H1 (cell line): ENCODE data around the gene LYPD6B. TPM values are rescaled to one million over a fixed set of nuclear protein-coding genes. Genes with fewer than 3 reads are reported as not detected.

Experiments
- GTF2F1 ChIP-seq: IDR thresholded peaks from 2 replicates; pipeline ENCODE4 v1.6.1; 2012; ENCODE audit warnings: low read depth, low read length, improper control_type of control experiment, borderline replicate concordance
- HDAC2 ChIP-seq, 2 experiments: fragments of 300-600 bp in 1 of 2; sonication (generic) in 1 of 2; IDR thresholded peaks; 2 replicates each; pipeline ENCODE4 v1.6.1; 2011 to 2012; ENCODE audit warnings: low read depth in 2 of 2, low read length in 2 of 2, mild to moderate bottlenecking in 2 of 2, moderate library complexity in 2 of 2, borderline replicate concordance in 1 of 2, inconsistent platforms in 1 of 2
- polyA plus RNA-seq, 7 experiments: library from polyadenylated mRNA; depleted of rRNA in 3 of 7; stranded (reverse) in 5 of 7; unstranded in 2 of 7; fragments of >200 nt in 5 of 7; fragments of 200-250 nt in 2 of 7; gene quantifications; 1 replicate in 5 of 7; 2 replicates in 1 of 7; 4 replicates in 1 of 7; pipeline versions ENCODE4 v1.2.1 to v1.2.3, GENCODE V29; 2011 to 2013; ENCODE audit warnings: missing spikeins in 2 of 7, mixed read lengths in 2 of 7
- total RNA-seq: library from RNA; stranded (reverse); fragmentation: NEBNext Ultra II Directional; extraction: Animal tissue kit (Norgen Biotek cat#: 25700); gene quantifications from 2 replicates; pipeline ENCODE4 v1.2.1, GENCODE V29; 2021

The LYPD6B gene
- total and polyA plus RNA-seq, 2 of the 8 experiments (the other 6 are each of a cell fraction or from before 2014, with no cell fraction given): 2.2 to 3.5 TPM

GRCh38 chr2:149041482-149041881, 3.0 kb downstream of the LYPD6B start (continued):
- TF ChIP-seq HDAC2 (IDR thresholded peaks at IDR 0.05; ENCODE audit: borderline replicate concordance in 1 of 2, low read depth in 2 of 2, low read length in 2 of 2) (no peak), GTF2F1 (no peak)
